ENCODE results near the gene CAMSAP2. TPM values are rescaled to one million over a fixed set of nuclear protein-coding genes. Genes with fewer than 3 reads are reported as not detected.

Gene CAMSAP2
- total and polyA plus RNA-seq, 2 of the 8 experiments (the other 6 are each of a cell fraction or from before 2014, with no cell fraction given): 4.2 to 27.6 TPM

GRCh38 chr1:200849430-200849829, 110.7 kb downstream of the CAMSAP2 start:
- Histone ChIP-seq H2BK20ac (ENCODE audit: low read length) (no peak overlapping the region), H4K8ac (ENCODE audit: extremely low read depth, insufficient read depth, low read length) (no peak overlapping the region), H3K14ac (ENCODE audit: insufficient read length) (no peak overlapping the region), H3K23ac (ENCODE audit: insufficient read length) (no peak overlapping the region), H3K79me2 (ENCODE audit: control insufficient read depth in 1 of 2, insufficient read depth in 2 of 2, low read length in 2 of 2) (no peaks in the 10 kb centered on the region), H3K9ac (replicated peaks in 1 of 4; ENCODE audit: extremely low read depth in 1 of 4, low read depth in 3 of 4, low read length in 3 of 4) (no peak overlapping the region), H4K20me1 (replicated peaks in 1 of 2; ENCODE audit: control insufficient read depth in 1 of 2, insufficient read depth in 2 of 2, low read length in 2 of 2) (no peaks in the 10 kb centered on the region), H3K23me2 (ENCODE audit: low read depth, low read length) (no peaks in the 10 kb centered on the region), H3K9me3 (ENCODE audit: insufficient read depth in 2 of 2, low read depth in 1 of 2, low read length in 1 of 2) (no peaks in the 10 kb centered on the region), H2BK15ac (ENCODE audit: low read length) (no peak overlapping the region), H3K36me3 (ENCODE audit: control insufficient read depth in 2 of 4, insufficient read depth in 4 of 4, low read length in 3 of 4) (peaks cover 0 to 41% (median 25%) of the 10 kb centered on the region in 4 experiments; a peak in 6 of 8 replicates), H3K4me2 (ENCODE audit: insufficient read depth in 1 of 2, low read depth in 2 of 2, low read length in 2 of 2) (no peak overlapping the region), H3K4me1 (replicated peaks in 1 of 4; ENCODE audit: control insufficient read depth in 3 of 4, insufficient read depth in 4 of 4, low read length in 3 of 4) (no peaks in the 10 kb centered on the region), H3K4me3 (ENCODE audit: extremely low read depth in 1 of 4, insufficient read depth in 2 of 4, low read depth in 3 of 4, low read length in 4 of 4) (no peak overlapping the region), H4K5ac (ENCODE audit: insufficient read length, low read depth, low read length) (no peak overlapping the region), H3K27me3 (replicated peaks in 1 of 4; ENCODE audit: control insufficient read depth in 3 of 4, extremely low read depth in 1 of 4, insufficient read depth in 3 of 4, low read length in 3 of 4) (no peaks in the 10 kb centered on the region), H3K4ac (replicated peaks; ENCODE audit: insufficient read length, low read depth, low read length) (no peak overlapping the region), H3K56ac (replicated peaks; ENCODE audit: insufficient read length, low read depth, low read length) (no peak overlapping the region), H3K18ac (ENCODE audit: extremely low read depth, low read length) (no peak overlapping the region), H2BK120ac (replicated peaks; ENCODE audit: low read depth, low read length) (no peak overlapping the region), H2BK12ac (ENCODE audit: low read depth, low read length) (no peak overlapping the region), H3K27ac (ENCODE audit: low read depth, low read length) (no peak overlapping the region), H2AFZ (ENCODE audit: low read length) (no peak overlapping the region), H2BK5ac (ENCODE audit: low read depth, low read length) (no peak overlapping the region), H3K79me1 (ENCODE audit: low read depth, low read length) (no peaks in the 10 kb centered on the region), H2AK5ac (ENCODE audit: low read depth, low read length) (no peak overlapping the region), H4K91ac (replicated peaks; ENCODE audit: insufficient read length, low read length) (no peak overlapping the region)
- POLR2A ChIA-PET (ENCODE audit: partially characterized antibody): interaction anchor here (1.3 kb wide), 1 partner anchor 56 kb away, joined by 3 read pairs; no protein-coding TSS in a partner anchor
- WGBS, 2 experiments (ENCODE audit: extremely low coverage in 1 of 2, insufficient coverage in 1 of 2, insufficient read length in 1 of 2, insufficient replicate concordance in 2 of 2, low coverage in 1 of 2, low lambda C conversion rate in 2 of 2, missing lambda C conversion rate in 1 of 2): 93% methylated on average over 6 of the region's 6 CpGs; no CpG with 5 or more reads in 1 of the 2 experiments
- CTCF ChIA-PET (ENCODE audit: partially characterized antibody): interaction anchor here (0.6 kb wide), 1 partner anchor 221 kb away, joined by 4 read pairs; no protein-coding TSS in a partner anchor
- no peak for DNase-seq (ENCODE audit: low read depth in 1 of 2, low spot score in 2 of 2)
- FAIRE-seq: no peak
- TF ChIP-seq RFX5 (IDR thresholded peaks at IDR 0.05; ENCODE audit: borderline replicate concordance, low read depth, low read length): no peak
- no peak for TF ChIP-seq CEBPB (IDR thresholded peaks at IDR 0.05; ENCODE audit: low read depth, low read length)
- TF ChIP-seq TEAD4 (IDR thresholded peaks at IDR 0.05; ENCODE audit: low read depth, low read length): no peak
- TF ChIP-seq GABPA (IDR thresholded peaks at IDR 0.05; ENCODE audit: borderline replicate concordance, insufficient read depth, low read length): no peak
- TF ChIP-seq NANOG (IDR thresholded peaks at IDR 0.05; ENCODE audit: insufficient read depth, low read depth, low read length, poor library complexity, severe bottlenecking): no peak
- TF ChIP-seq EGR1 (IDR thresholded peaks at IDR 0.05; ENCODE audit: borderline replicate concordance, low read depth, low read length): no peak
- no peak for TF ChIP-seq NRF1 (IDR thresholded peaks at IDR 0.05; ENCODE audit: low read depth, low read length)
- TF ChIP-seq POLR2A (IDR thresholded peaks at IDR 0.05; ENCODE audit: control extremely low read depth in 1 of 2, low read depth in 2 of 2, low read length in 2 of 2): no peak
- TF ChIP-seq HDAC6 (IDR thresholded peaks at IDR 0.05; ENCODE audit: low read depth, low read length): no peak
